NCI-H526 treated with DMSO at 0.1 percent for 48 hours (cell line): ENCODE data around the gene TMEM62.

Experiments
- DNase-seq: peaks from one replicate; lab custom pipeline; 2025; lab: John Stamatoyannopoulos, UW

Gene TMEM62

DNA sequence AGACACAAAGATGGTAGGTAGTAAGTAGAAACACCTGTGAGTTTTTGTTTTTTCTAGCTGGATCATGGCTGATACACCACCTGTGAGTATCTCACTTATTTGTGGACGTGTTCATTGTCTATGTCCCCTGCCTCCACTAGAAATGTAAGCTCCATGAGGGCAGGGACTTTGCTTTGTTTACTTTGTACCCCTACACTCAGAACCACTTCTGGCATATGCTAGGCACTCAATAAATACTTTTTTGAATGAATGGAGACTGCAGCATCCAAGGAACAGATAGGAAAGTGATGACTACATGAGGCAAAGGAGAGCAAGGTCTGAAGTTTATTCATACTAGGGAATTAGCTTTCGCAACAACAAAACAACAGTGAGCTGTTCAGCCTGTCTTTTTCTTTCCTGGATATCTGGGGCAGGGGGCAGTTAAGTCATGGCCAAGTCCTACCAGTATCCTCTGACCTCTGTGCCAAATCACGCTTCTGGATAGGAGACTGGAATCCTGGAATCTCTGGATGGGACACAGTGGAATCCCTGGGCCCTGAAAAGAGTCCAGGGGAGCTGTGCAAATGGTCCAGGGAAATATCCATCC lies 99.0 kb downstream of the TMEM62 start:
- no peak for DNase-seq
